CD4-positive, alpha-beta T cell treated with Interleukin-6 for 4 hours (primary cell): Measurements from ENCODE around the gene MAN1C1.

ENCODE experiments used
- DNase-seq: peaks from one replicate; pipeline ENCODE4 v3.0.0-alpha.2; 2020; ENCODE audit warnings: mixed read lengths

Gene MAN1C1

DNA sequence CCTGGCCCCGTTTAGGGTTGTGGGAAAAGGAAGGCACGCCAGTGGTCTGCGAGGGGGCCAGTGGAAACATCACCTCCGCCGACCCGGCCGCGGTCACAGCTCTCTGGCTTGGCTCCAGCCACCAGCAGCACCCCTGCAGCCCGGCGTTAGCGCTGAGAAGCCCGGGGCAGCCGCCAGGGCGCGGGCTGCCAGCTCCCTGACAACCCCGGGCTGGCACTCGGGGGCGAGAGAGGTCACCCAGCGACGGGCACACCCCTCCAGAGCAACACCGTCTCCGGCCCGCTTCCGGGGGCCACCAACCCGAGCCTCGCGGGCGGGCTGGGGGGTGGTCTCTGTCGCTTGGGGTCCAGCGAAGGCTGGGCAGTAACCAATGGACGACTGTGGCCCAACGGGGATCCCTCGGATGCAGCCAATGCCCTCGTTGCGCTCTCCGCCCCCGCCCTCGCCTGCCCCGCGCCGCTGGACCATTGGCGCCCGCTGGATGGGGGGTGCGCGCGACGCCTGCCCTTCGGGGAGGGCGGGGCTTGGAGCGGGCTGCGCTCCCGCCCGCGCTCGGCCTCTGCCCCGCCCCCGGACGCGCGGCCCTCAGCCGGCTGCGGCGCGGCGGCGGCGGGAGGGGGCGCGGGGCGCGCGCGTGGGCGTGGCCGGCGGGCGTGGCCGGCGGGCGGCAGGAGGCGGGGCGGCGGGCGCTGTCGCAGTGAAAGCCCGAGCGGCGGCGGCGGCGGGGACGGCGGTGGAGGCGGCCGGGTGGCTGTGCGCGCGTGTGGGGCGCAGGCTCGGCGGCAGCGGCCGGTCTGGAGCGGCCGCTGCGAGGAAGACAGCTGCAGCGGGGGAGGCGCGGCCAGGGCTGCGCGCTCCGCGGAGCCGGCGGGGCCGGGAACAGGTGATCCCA lies at the start of gene MAN1C1:
MAN1C1 (plus strand) TSS at position 697 of the 892 bp plus-strand sequence. CDS start 1,007 bp downstream, outside the sequence.
- peak; percentile 86 for DNase-seq

- DNase-seq, result no peak
Measured at GRCh38 chr1:25567710-25568089, 48.9 kb upstream of the MAN1C1 start.

GRCh38 chr1:25568090-25568833 lies 48.3 kb upstream of the MAN1C1 start:
- DNase-seq, result no peak

- no peak for DNase-seq
Measured at GRCh38 chr1:25568834-25569596, 47.6 kb upstream of the MAN1C1 start.

GRCh38 chr1:25569597-25570396 lies 46.8 kb upstream of the MAN1C1 start:
- DNase-seq, result no peak

- DNase-seq, result no peak
Measured at GRCh38 chr1:25570798-25571521, 45.6 kb upstream of the MAN1C1 start.

- no peak for DNase-seq
Measured at GRCh38 chr1:25571522-25571970, 45.0 kb upstream of the MAN1C1 start.

- DNase-seq, result no peak
Measured at GRCh38 chr1:25572107-25572506, 44.5 kb upstream of the MAN1C1 start.

DNA sequence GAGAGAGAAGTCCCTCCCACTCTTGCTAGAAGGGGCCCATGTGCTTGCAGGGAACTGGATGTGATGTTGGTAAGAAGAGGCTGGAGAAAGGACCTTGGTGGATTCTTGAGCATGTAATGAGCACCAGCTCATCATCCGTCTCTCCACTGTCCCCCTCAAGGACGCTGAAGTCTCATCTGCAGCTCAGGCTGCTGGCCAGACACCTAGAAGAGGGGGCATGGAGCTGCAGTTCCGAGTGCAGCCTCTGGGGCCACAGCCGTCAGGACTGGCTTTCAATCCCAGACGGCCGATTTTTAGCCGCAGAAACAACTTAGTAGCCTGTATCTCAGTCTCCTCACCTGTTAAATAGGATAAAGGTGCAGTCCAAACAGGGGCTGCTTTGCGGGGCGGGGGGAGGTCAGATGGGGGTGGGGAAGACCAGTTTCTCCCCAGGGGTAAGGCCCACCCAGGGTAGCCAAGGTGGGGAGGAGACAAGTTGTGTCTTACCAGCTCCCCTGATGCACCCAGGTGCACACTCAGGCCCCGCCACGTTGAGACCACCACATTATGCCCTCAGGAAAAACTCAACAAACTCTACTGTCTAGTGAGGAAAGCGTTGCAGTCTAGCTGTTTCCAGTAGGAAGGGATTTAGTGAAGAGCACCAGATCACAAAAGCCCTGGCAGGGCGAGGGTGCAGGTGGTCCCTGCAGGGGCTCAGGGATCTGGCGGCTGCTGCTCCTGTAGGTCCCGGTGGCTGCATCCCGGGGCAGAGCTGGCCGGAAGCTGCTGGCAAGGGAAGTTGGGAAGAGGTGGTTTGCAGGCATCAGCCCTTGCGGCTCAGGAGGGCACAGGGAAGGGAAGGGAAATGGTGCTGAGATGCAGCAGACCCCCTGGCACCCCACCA lies 43.6 kb upstream of the MAN1C1 start:
- DNase-seq, result peak; percentile 66

GRCh38 chr1:25573591-25573930 lies 43.0 kb upstream of the MAN1C1 start:
- DNase-seq, result no peak

DNA sequence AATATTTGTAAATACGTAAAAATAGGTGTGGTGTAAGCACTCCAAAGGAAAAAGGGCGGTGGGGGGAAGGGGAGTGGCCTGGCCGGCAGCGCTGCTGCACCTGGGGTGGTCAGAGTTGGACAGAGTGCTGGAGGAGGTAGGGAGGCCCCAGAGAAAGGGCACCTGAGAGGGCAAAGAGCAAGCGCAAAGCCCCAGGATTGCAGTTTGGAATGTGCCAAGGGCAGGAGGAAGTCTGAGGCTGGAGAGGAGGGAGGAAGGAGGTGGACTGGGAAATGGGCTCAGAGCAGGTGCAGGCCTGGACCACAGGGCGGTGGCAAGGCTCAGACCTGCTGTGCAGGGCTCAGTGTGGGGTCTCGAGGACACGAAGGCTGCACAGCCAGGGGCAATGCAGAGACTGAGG lies 42.6 kb upstream of the MAN1C1 start:
- DNase-seq, result no peak

- no peak for DNase-seq
Measured at GRCh38 chr1:25575191-25575590, 41.4 kb upstream of the MAN1C1 start.

- DNase-seq, result no peak
Measured at GRCh38 chr1:25576459-25577133, 40.0 kb upstream of the MAN1C1 start.

DNA sequence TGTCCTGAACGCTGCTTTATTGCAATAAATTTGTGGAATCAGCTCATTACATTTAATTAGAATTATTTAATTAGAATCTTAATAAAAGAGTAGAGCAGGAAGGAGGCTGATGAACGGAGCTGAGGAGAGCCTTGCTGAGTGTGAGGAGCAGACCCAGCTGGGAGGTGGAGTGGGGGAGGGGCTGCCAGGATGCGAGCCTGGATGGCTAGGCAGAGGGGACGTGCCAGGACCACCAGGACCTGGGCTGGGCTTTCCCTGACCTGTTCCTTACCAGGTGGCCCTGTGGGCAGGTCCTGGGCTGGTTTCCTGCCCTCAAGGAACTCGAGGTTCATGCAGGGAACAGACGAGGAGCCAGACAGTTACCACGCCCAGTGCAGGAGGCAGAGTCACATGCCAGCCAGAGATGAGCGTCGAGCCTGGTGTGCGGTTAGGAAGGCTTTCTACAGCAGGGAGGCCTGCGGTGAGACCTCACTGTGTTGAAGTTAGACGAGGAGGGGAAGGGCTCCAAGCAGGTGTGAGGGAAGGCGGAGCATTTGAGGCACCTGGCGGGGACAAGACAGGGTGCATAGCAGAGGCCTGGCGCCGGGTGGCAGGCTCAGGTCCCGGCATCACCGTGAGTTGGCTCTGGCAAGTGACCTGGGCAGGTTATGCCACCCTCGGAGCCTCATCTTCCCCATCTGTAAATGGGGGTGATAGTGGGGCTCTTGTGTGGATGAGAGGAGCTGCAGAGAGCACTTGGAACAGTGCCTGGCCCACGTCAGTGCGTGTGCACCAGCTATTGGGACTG lies 39.3 kb upstream of the MAN1C1 start:
- DNase-seq, result no peak

- DNase-seq, result no peak
Measured at GRCh38 chr1:25579292-25580252, 37.0 kb upstream of the MAN1C1 start.

DNA sequence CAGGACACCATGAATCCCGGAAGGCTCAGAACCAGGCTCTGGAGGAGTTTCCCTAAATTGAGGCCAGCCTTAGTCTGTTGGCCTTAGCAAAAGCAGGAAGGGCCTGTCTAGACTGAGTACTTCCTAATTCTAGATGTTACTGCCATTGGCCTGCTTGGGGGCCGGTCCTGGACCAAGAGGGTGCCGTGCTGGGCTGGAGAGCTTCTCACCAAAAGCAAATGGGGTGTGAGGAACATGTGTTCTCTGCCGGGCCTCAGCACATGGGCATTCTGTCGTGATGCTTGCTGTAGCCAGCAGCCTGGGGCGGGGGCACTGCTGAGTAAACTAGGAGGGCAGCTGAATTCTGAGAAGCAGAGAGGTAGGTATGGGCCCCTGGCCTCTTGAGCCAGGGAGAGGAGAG lies 35.7 kb upstream of the MAN1C1 start:
- DNase-seq, result no peak

GRCh38 chr1:25581764-25582163 lies 34.8 kb upstream of the MAN1C1 start:
- no peak for DNase-seq
